Natural killer cell (primary cell): ENCODE results near the gene ICAM5. TPM values are rescaled to one million over a fixed set of nuclear protein-coding genes. Genes with fewer than 3 reads are reported as not detected.
A peak's percentile ranks its signal among the peaks of the same experiment; 100 is the strongest.

ENCODE experiments used
- ATAC-seq, 3 donors: fragments of 150-1000 bp in 2 of 3; fragments of 200-7000 bp in 1 of 3; cut with Tn5 transposase; 1 replicate in 1 of 3; 2 replicates in 2 of 3; pipeline ENCODE4 v1.10.0; 2021; ENCODE audit warnings: mild to moderate bottlenecking in 2 of 3, moderate library complexity in 2 of 3
- DNase-seq, 2 donors: peaks; one replicate each; pipeline versions ENCODE4 v3.0.0 to v3.0.0-alpha.2; 2013 to 2021; ENCODE audit warnings: mixed read lengths in 1 of 2
- H3K27ac ChIP-seq: one replicate; pipeline ENCODE4 v1.5.1; 2013; ENCODE audit warnings: mild to moderate bottlenecking, low read length
- H3K27me3 ChIP-seq: one replicate; pipeline ENCODE4 v1.6.1; 2013; ENCODE audit warnings: low read length; ENCODE audit not compliant: control insufficient read depth, insufficient read depth
- H3K36me3 ChIP-seq: one replicate; pipeline ENCODE4 v1.6.1; 2013; ENCODE audit warnings: low read length; ENCODE audit not compliant: control insufficient read depth, insufficient read depth
- H3K4me1 ChIP-seq: one replicate; pipeline ENCODE4 v1.6.1; 2013; ENCODE audit warnings: low read length; ENCODE audit not compliant: control insufficient read depth, insufficient read depth
- H3K4me3 ChIP-seq: one replicate; pipeline ENCODE4 v1.5.1; 2013; ENCODE audit warnings: low read length
- H3K9me3 ChIP-seq: one replicate; pipeline ENCODE4 v1.6.1; 2013; ENCODE audit warnings: low read length; ENCODE audit not compliant: control insufficient read depth, insufficient read depth
- H3K27ac Mint-ChIP-seq, 2 donors: one replicate each; pipeline ENCODE4 v1.8.0; 2022; ENCODE audit warnings: mild to moderate bottlenecking in 2 of 2, mixed read lengths in 2 of 2, moderate library complexity in 1 of 2
- H3K27me3 Mint-ChIP-seq, 2 donors: one replicate each; pipeline ENCODE4 v1.8.0; 2022; ENCODE audit warnings: low read depth in 2 of 2, mixed read lengths in 2 of 2
- H3K36me3 Mint-ChIP-seq: one replicate; pipeline ENCODE4 v1.8.0; 2022; ENCODE audit warnings: mixed read lengths
- H3K4me1 Mint-ChIP-seq, 2 donors: one replicate each; pipeline ENCODE4 v1.8.0; 2022; ENCODE audit warnings: mixed read lengths in 2 of 2
- H3K4me3 Mint-ChIP-seq: one replicate; pipeline ENCODE4 v1.8.0; 2022; ENCODE audit warnings: mild to moderate bottlenecking, moderate library complexity, mixed read lengths
- H3K9me3 Mint-ChIP-seq, 2 donors: one replicate each; pipeline ENCODE4 v1.8.0; 2022; ENCODE audit warnings: mixed read lengths in 2 of 2
- WGBS: methylation state at CpG from one replicate; pipeline ENCODE4 v1.1.7; 2013; ENCODE audit warnings: missing lambda C conversion rate; ENCODE audit not compliant: insufficient coverage; 5-methylcytosine and 5-hydroxymethylcytosine counted together
- intact Hi-C: fragments of 100-400 bp; cut with micrococcal nuclease; formaldehyde crosslinking; loops from one replicate; pipeline ENCODE4 v1.14.2; 2022
- total RNA-seq, 4 donors: library from RNA; stranded (reverse); fragments of 120-200 nt in 1 of 4; gene quantifications; one replicate each; pipeline versions ENCODE4 v1.2.3 to v1.2.4, GENCODE V29; 2013 to 2022
- TF ChIP-seq, protein P1 (sequence below): fragments of 200-600 bp; IDR thresholded peaks from one replicate; pipeline ENCODE4 v1.8.0; 2022; ENCODE audit warnings: antibody characterized with exemption

Gene ICAM5
- total RNA-seq, 3 donors from 2014 or later (not counting 1 experiment from before 2014, with no cell fraction given), result 1.1 to 1.6 (median 1.5) TPM

DNA sequence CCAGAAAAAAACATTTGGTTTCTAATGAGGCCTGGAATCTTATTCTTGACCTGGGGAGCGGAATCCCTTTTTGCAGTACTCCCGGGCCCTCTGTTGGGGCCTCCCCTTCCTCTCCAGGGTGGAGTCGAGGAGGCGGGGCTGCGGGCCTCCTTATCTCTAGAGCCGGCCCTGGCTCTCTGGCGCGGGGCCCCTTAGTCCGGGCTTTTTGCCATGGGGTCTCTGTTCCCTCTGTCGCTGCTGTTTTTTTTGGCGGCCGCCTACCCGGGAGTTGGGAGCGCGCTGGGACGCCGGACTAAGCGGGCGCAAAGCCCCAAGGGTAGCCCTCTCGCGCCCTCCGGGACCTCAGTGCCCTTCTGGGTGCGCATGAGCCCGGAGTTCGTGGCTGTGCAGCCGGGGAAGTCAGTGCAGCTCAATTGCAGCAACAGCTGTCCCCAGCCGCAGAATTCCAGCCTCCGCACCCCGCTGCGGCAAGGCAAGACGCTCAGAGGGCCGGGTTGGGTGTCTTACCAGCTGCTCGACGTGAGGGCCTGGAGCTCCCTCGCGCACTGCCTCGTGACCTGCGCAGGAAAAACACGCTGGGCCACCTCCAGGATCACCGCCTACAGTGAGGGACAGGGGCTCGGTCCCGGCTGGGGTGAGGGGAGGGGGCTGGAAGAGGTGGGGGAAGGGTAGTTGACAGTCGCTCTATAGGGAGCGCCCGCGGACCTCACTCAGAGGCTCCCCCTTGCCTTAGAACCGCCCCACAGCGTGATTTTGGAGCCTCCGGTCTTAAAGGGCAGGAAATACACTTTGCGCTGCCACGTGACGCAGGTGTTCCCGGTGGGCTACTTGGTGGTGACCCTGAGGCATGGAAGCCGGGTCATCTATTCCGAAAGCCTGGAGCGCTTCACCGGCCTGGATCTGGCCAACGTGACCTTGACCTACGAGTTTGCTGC is 2.7 kb upstream of the ICAM5 start, which contains the start of gene ICAM4:
Gene ICAM4, plus strand, starts transcription at position 153 of the 935 bp plus-strand sequence. Its CDS starts 58 bp downstream, at position 211.
- Histone ChIP-seq H3K36me3 (peaks cover 31% of the 10 kb centered on the region), H3K27me3 (peaks cover 39% of the 10 kb centered on the region), H3K27ac (no peak within 1 kb of the TSS), H3K4me1 (peaks cover 64% of the 10 kb centered on the region), H3K4me3 (no peak within 1 kb of the TSS), H3K9me3 (no peaks in the 10 kb centered on the region)
- H3K27me3 Mint-ChIP-seq, result peaks cover 0 to 31% of the 10 kb centered on the region in 2 donors
- peaks cover 10% of the 10 kb centered on the region for H3K36me3 Mint-ChIP-seq
- TF ChIP-seq, protein P1, sequence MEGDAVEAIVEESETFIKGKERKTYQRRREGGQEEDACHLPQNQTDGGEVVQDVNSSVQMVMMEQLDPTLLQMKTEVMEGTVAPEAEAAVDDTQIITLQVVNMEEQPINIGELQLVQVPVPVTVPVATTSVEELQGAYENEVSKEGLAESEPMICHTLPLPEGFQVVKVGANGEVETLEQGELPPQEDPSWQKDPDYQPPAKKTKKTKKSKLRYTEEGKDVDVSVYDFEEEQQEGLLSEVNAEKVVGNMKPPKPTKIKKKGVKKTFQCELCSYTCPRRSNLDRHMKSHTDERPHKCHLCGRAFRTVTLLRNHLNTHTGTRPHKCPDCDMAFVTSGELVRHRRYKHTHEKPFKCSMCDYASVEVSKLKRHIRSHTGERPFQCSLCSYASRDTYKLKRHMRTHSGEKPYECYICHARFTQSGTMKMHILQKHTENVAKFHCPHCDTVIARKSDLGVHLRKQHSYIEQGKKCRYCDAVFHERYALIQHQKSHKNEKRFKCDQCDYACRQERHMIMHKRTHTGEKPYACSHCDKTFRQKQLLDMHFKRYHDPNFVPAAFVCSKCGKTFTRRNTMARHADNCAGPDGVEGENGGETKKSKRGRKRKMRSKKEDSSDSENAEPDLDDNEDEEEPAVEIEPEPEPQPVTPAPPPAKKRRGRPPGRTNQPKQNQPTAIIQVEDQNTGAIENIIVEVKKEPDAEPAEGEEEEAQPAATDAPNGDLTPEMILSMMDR, result no peak
- peak within 1 kb of the TSS; percentile 59 for H3K4me3 Mint-ChIP-seq
- WGBS, result 5% methylated on average over 59 of the region's 59 CpGs
- peak in 1 of 2 donors; percentile 50 for DNase-seq
- intact Hi-C loops, result no loop called here
- peaks cover 36 to 54% of the 10 kb centered on the region in 2 donors for H3K4me1 Mint-ChIP-seq
- peak within 1 kb of the TSS; percentile 24 to 79 for H3K27ac Mint-ChIP-seq
- ATAC-seq, result no peak
- no peaks in the 10 kb centered on the region for H3K9me3 Mint-ChIP-seq

DNA sequence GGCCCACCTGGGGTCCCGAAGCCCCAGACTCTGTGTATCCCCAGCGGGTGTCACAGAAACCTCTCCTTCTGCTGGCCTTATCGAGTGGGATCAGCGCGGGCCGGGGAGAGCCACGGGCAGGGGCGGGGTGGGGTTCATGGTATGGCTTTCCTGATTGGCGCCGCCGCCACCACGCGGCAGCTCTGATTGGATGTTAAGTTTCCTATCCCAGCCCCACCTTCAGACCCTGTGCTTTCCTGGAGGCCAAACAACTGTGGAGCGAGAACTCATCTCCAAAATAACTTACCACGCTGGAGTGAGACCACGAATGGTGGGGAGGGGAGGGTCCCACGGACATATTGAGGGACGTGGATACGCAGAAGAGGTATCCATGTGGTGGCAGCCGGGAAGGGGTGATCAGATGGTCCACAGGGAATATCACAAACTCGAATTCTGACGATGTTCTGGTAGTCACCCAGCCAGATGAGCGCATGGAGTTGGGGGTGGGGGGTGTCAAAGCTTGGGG is 1.0 kb upstream of the ICAM5 start:
- peaks cover 10% of the 10 kb centered on the region for H3K36me3 Mint-ChIP-seq
- intact Hi-C loops, result no loop called here
- under 1% methylated on average over 22 of the region's 23 CpGs for WGBS
- peaks cover 81% of the 10 kb centered on the region for H3K4me1 ChIP-seq
- peaks cover 50 to 69% of the 10 kb centered on the region in 2 donors for H3K4me1 Mint-ChIP-seq
- H3K27me3 ChIP-seq, result peaks cover 53% of the 10 kb centered on the region
- peak overlapping the region; percentile 23 to 63 for H3K27ac Mint-ChIP-seq
- ATAC-seq, result no peak
- H3K9me3 Mint-ChIP-seq, result no peaks in the 10 kb centered on the region
- H3K4me3 Mint-ChIP-seq, result peak overlapping the region; percentile 86
- H3K27me3 Mint-ChIP-seq, result peaks cover 7 to 40% of the 10 kb centered on the region in 2 donors
- peak in 1 of 2 donors; percentile 45 for DNase-seq
- TF ChIP-seq, protein P1, result no peak
- peak overlapping the region; percentile 37 for H3K4me3 ChIP-seq
- H3K9me3 ChIP-seq, result no peaks in the 10 kb centered on the region
- H3K36me3 ChIP-seq, result peaks cover 24% of the 10 kb centered on the region
- no peak overlapping the region for H3K27ac ChIP-seq

DNA sequence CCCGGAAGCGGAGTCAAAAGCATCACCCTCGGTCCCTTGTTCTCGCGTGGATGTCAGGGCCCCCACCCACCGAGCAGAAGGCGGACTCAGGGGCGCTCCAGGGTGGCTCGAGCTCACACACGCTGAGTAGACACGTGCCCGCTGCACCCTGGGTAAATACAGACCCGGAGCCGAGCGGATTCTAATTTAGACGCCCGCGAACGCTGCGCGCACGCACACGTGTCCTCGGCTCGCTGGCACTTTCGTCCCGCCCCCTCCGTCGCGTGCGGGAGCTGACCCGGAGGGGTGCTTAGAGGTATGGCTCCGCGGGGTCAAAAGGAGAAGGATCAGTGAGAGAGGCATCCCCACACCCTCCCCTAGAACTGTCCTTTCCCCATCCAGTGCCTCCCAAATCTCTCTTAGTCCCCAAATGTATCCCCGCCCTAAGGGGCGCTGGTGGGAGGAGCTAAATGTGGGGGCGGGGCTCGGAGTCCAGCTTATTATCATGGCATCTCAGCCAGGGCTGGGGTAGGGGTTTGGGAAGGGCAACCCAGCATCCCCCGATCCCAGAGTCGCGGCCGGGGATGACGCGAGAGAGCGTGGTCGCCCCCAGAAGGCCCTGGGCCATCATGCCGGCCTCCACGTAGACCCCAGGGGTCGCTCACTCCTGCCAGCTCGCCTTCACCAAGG is 451 bp upstream of the ICAM5 start:
- H3K27me3 ChIP-seq, result peaks cover 59% of the 10 kb centered on the region
- H3K27me3 Mint-ChIP-seq, result peaks cover 7 to 40% of the 10 kb centered on the region in 2 donors
- no peak overlapping the region for H3K27ac ChIP-seq
- H3K4me3 ChIP-seq, result peak overlapping the region; percentile 37
- H3K9me3 ChIP-seq, result no peaks in the 10 kb centered on the region
- H3K4me3 Mint-ChIP-seq, result peak overlapping the region; percentile 86
- under 1% methylated on average over 49 of the region's 50 CpGs for WGBS
- intact Hi-C loops, result no loop called here
- H3K4me1 Mint-ChIP-seq, result peaks cover 50 to 69% of the 10 kb centered on the region in 2 donors
- TF ChIP-seq, protein P1, result no peak
- DNase-seq, result peak; percentile 63 to 85
- H3K9me3 Mint-ChIP-seq, result no peaks in the 10 kb centered on the region
- peak; percentile 55 to 78 (median 69) for ATAC-seq
- H3K27ac Mint-ChIP-seq, result peak overlapping the region; percentile 23 to 63
- peaks cover 10% of the 10 kb centered on the region for H3K36me3 Mint-ChIP-seq
- peaks cover 18% of the 10 kb centered on the region for H3K36me3 ChIP-seq
- H3K4me1 ChIP-seq, result peaks cover 87% of the 10 kb centered on the region
